ENCODE results near the gene STX18.

Gene STX18

DNA sequence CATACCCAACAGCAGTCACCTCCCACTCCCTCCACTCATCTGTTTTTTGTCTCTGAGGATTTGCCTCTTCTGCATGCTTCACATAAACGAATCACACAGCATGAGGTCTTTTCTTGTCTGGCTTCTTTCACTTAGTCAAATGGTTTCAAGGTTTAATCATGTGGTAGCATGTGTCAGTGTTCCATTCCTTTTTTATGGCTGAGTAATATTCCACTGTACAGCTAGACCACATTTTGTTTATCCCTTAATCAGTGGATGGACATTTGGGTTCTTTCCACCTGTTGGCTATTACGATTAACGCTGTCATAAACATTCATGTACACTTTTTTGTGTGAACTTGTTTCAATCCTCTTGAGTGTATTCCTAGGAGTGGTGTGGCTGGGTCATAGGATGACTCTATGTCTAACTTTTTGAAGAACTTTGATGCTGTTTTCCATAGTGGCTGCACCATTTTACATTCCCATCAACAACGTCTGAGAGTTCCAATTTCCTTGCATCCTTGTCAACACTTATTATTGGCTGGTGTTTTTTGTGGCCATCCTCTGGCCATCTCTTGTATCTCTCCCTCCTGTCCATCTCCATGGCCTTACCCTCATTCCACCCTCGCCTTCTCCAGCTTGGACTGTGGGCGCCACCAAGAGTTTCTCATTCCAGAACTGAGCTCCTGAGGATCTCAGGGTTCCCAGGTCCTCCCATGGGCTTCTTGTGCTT lies 167.3 kb downstream of the STX18 start:
- DNase-seq: no peak
